ENCODE results near the gene NFIA.
"Not testable (repeated sequence)": the region's sequence is repeated elsewhere in the genome, so short reads cannot be mapped to it uniquely, and the experiment has no call there.

The NFIA gene

DNA sequence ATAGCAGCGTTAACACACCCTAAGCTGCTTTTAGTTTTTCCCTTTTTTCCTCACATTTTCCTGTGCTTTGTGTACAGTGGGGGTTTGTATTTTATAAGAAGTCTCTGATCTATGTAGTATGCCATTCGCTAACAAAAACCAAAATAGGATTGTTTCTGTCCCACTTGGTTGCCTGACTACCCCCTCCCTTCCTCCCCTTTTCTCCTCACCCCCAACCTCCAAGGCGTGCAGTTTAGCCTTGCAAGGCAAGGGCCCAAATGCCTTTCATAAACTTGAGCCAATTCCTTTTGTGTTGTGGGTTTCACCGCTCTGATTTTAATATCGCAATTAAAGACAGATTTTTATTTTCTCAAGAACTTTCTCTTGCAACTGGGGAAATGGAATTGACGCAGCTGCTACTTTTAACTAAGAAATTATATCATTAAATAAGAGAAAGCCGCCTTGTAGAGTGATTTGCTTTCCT, 365.6 kb downstream of the NFIA start:
- DNase-seq, result no peak

DNA sequence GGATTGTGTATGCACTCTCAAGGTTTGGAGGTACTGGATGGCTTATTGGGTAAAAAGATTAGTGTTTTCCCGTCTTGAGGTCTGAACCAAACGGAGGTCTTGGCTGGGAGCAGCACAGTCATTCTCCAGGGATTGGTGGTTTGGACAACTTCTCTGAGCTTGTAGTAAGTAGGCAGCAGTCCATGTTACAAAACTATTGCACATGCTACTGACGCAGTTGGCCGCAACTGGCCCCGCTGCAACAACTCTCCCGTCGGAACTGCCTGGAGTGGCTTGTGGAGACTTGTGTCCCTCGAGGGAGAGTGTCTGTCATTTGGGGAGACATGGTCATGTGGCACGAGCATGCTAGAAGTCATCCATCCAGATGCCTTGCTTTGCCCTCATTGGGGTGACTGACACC, 366.6 kb downstream of the NFIA start:
- DNase-seq, result no peak

DNA sequence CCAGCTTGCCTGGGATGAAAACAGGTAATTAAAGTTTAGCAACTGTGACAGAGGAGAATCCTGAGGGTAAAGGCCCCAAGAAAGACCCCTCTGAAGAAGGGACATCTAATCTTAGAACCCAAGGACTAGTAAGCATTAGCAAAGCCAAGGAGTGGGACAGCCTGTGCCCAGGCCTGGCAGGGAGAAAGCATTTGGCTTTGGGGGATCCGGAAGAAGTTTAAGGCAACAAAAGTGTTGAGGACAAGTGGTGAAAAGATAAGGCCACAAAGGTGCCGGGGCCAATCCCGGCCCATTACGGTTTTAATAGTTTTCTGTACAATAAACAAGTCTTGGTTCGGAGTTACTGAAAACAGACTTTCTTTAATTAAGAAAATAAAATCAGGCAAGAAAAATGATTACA, 367.0 kb downstream of the NFIA start:
- no peak for DNase-seq

DNA sequence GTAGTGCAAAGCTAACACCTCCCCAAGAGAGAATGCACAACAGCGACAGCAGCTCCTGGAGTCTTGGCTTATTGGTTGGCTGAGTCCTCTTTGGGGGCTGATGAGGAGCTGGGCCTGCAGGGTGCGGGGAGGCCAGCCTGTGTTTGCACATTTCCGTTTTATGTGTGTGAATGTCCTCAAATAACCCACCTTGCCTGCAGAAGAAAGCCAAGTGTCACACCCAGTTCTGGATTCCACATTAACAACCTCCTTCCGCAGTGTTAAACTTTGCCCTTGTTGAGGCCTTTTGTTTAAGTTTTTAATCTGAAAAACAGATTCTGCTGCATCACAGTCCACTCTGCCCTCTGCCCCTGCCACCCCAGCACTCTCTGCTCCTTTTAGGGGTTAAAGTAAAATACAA, 368.1 kb downstream of the NFIA start:
- no peak for DNase-seq

DNA sequence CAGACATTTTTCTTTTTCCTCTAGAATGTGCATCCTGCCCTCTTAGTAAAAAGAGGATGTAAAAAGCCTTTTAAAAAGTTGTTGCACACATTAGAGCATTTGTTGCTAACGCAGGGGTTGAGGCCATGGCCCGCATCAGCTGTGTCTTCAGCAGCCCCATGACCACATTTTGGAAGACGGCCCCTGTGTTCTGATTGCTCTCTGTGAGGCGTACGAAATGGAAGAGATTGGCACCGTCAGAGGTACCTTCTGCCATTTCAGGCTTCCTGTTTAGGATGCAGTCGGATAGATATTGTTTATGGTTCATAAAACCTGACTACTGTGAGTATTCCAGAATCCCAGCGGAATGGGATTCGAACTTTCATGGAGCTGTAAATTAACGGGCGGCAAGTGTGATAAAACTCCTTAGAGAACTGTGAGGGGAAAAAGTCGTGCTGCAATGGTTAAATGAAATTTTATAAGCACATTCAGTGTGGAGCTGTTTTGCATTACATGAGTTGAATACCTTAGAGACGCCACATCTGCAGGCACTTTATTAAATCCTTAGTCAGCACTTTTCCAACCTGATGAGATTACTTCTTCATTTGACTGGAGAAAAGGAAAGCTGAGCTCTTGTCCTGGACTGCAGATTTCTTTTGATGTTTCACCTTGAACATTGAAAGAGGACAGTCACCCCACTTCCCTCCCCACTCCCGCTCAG, 368.7 kb downstream of the NFIA start:
- DNase-seq, result no peak

DNA sequence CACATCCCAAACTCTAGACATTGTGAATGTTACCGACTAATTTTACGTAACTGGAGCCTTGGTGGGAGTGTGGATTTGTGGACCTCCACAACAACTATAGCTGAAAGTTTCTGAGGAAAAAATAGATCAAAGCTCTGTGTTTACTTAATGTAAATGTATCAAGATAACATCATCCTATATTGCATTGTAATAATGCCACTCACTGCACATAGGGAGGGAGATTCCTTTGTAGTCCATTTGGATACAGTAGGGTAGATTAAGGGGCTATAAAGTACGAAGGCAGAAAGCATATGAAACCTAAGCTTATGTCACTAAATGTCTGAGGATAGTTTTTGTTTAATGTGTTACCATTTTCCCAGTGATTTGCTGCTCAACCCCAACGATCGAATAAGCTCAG, 369.2 kb downstream of the NFIA start:
- no peak for DNase-seq

DNA sequence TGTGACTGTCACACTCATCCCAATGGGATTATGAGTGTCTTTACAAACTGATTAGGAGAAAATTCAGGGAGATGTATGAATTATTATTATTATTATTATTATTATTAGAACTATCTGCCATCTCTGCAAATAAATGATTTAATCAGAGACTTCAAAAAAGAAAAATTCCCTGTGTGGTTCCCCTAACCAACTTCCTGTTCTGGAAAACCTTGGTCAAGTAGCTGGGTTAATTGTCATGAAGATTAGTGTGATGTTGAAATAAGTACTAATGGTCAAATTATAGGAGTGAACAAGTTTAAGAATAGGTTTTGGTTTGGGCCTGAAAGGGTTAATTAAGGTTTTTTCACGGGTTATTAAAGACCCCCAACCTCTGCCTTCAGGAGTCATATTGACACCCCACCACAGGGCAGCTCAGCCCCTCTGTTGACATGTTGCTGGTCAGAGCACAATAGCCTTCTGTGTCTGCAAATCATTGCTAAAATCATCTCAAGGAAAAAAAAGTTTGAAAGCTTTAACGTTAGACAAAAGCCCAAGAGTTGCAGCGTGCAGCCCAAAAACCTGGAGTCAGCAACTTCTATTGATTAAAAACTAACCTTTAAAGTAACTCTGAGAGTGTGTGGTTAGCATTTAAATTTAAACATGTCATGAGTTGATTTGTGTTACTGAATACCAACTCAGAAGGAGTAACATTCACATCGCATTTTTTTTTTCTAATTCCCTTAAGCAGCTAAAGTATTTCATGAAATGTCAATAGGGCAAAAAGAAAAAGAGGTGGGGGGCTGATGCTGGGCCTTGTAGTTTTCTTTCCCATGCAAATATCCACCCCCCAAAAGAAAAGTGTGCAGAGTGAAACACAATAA, 370.0 kb downstream of the NFIA start:
- no peak for DNase-seq

DNA sequence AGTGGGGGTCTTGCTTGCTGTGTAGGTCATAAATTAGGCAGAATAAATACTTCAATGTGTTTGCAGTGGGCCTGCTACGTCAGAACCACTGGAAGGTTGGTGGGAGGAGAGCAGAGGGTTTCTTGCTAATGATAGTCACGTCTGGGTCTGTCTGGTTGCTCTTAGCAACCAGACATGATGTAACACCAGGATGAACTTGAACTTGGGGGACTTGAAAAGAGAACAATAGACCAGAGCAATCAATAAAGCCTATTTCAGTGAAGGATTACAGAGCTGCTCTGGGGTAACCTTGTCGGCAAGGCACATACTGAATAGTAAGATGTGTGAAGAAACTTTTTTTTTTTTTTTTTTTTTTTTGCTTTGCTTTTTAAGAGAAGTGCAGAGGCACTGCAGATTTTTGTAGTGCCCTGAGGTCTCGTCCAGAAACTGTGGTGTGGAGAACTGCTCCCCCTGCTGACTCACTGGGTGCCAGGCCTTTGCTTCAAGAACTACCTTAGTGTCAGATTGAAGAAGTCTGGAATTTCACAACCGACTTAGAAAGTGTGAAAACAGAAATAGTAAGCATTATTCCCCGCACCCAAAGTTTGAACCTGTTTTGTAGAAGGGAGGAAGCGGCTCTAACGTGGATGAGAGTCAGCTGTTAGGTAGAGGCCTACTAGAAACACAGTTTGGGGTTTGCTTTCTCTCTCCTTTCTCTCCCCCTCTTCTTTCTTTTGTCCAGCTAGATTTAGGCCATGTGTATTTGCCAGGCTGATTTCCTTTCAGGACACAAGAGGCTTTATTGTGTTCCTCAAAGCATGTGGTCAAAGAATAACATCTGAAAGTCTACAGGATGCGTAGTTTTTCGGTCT, 371.0 kb downstream of the NFIA start:
- peak; percentile 74 to 81 for DNase-seq

DNA sequence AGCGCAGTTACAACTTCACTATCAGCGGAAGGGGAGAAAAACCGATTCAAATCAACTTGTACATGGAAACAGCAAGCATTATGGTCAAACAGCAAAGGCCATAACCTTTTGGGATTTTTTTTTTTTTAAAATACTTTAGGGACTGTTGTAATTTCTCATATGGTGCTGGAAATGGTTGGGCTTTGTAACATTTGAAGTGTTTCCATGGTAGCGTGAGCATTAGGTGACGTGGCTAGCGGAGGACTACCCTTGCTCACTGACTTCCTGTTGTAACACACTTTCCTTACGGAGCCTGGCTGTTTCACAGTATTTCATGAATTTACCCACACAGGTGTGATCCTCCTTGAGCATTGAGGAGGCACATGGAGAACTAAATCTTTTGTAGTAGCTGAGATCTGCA, 373.0 kb downstream of the NFIA start:
- no peak for DNase-seq

DNA sequence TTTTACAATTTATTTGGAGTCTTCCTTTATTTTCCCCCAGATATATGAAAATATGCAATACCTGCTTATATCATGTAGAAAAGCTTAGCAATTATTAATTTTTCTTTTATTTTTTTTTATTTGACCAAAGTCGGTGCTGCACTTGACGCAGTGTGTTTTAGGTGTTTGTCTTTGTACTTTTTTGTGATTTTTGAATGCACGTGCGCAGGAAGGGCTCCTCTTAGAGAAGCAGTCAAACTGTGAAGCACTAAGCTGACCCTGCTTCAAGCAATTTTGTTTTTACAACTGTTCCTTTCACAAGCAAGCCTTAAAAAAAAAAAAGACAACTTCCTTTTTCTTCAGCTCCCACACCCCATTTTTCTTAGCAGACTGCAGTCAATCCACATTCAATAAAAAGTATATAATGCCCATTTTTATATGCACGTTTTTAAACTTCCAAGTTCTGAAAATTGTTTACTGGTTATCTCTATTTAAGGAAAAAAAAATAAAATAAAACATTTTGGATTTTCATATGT, 375.2 kb downstream of the NFIA start:
- no peak for DNase-seq

DNA sequence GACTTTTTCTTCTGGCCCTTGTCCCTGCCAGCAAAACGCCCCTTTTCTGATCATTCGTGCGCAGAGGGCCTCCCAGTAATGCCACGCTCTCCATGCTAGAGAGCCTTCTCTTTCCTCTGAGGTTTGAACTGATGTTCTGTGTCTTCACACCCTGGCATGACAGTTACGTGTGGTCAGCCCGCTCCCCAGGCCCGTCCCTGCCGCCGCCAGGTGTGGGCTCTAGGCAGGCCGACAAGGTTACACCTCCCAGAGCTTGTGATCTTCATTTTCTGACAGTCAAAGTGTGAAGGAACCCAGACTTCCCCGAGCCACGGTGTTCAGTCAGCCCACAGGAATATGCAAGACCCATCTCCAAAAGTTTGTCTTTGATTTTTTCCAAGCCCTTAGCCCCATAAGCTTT, 377.0 kb downstream of the NFIA start:
- DNase-seq, result no peak

DNA sequence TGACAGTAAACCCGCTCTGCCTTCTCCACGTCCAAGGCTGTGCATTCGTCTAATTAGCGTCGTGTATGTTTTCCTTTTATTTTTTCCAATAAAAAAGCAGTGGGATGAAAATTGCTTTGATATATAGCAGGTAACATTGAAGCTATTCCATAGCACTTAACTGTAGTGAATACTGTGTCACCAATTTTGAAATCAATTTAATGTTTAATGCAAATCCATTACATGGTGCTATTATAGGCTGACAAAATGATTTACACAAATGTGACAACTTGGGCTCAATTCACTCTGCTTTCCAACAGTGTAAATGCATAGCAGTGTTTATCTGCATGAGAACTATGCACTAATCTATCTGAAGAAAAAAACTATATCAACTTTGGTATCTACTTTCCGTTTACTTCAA, 377.8 kb downstream of the NFIA start:
- no peak for DNase-seq

DNA sequence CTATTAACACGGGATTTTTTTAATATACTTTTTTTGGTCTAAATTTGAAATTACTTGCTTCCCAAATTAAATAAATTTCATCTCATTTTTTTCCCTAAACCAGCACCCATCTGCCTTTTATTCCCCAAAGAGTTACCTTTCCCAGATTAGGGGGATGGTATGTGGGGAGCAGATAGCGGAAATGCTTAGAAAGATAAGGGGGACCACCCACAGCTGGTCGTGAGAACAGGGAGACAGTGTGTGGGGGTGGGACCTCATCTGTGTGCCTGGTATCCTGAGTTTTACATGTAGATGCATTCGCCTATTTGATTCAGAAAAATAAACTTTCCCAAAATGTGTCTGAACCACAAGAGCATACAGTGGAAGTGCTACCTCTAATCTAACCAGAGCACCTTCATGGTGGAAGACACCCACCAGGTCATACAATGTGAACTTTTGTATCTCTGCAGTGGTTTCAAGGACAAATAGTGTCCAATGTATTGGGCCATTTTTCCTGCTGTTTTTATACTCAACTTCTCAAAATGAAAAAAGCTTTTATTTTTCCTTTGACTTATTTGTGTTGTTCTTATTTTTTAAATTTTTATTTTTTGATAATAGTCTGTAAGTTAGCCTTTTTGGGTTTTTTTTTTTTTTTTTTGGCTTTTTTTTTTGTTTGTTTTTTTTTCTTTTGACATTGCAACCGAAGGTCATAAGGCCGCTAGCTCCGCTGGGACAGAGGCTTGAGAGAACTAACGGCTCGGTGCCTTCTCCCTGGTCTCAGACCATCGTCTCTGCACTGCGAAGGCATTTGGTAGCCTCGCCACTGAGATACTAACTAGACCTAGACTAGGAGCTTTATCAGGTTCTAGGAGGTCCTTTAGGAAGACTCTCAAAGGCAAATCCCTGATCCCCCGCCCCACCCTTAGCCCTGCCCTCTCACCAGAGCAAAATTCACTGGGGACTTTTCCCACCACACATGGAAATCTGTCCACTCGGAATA, 379.3 kb downstream of the NFIA start:
- DNase-seq, result no peak

DNA sequence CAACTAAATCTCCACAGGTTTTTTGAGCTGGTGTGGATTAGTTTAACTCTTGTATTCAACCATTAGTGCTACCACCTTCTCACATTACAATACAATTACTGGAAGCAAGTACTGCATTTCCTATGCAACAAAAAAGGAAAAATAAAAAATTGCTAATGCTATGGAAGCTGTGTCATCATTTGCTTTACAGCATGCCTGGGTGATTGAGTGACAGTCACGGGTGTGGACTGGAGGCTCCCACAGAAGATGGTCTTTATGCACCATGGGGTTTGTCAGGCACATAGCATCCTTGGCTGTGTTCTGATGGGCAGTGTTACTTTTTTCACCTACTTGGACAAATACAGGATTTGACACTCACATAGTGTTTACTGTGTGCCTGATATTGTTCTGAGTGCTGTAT, 380.3 kb downstream of the NFIA start:
- DNase-seq, result no peak

DNA sequence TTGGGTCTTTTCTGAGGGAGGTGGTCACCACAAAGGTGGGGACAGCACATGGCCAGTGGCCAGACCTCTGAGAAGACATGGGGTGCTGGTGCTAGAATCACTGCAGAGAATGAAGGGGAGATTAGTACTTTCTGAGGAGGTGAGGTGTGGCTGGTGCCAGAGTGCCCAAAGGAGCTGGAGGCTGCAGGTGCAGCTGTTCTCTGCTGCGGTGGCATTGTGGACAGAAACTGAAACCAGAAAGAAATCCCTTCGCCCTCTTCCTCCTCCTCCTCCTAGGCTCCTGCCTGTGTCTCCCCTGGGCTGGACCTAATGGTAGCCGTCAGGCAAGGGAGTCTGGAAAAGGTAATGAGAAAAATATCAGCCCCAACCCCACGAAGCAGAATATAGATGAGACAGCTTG, 380.9 kb downstream of the NFIA start:
- no peak for DNase-seq

DNA sequence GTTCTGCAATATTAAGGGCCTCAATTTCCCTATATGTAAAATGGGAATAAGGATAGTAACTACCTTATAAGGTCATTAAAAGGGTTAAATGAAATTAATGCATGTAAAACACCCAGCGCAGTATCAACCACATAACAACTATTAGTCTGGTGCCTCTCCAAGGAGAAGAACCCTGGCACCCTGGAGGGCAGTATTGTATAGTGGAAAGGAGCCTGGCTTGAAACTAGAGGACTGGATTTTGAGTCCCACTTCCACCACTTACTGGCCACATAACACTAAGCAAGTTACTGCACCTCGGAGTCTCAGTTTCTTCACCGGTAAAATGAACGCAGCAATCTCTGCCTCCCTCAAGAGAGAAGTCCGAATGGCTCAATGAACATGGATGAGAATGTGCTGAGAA, 385.5 kb downstream of the NFIA start:
- not testable (repeated sequence) for DNase-seq

DNA sequence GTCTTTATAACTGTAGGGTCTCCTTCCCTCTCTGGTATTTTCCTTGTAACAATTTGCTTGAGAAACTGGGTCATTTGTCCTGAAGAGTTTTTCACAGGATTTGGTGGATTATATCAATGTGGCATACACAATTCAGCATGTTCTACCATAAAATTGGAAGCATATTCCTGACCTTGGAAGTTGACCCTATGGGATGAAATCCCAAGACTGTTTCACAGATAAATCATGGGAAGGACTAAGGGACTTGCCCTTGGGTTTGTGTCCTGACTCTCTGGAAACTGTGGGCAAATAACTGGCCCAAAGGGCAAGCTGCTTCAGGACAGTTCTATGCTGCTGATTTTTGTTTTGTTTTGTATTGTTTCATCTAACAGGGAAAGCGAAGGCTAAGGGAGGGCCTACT, 387.0 kb downstream of the NFIA start:
- no peak for DNase-seq

DNA sequence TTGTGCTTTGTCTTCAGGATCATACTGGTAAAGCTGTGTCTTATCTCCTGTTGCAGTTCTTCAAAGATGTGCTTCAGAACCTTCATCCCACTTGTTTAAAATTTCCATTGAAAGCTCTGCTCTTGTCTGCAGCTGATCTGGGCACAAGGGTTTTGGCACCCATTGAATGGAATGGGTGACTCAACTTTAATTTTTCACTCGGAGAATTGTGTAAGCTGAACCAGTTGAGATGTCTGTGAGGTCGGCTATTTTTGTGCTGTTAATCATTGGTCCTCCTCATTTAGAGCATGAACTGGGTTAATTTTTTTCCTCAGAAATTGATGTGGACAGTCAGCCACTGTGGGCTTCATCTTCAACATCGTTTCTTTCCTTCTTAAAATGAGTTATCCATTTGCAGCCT, 390.5 kb downstream of the NFIA start:
- no peak for DNase-seq

DNA sequence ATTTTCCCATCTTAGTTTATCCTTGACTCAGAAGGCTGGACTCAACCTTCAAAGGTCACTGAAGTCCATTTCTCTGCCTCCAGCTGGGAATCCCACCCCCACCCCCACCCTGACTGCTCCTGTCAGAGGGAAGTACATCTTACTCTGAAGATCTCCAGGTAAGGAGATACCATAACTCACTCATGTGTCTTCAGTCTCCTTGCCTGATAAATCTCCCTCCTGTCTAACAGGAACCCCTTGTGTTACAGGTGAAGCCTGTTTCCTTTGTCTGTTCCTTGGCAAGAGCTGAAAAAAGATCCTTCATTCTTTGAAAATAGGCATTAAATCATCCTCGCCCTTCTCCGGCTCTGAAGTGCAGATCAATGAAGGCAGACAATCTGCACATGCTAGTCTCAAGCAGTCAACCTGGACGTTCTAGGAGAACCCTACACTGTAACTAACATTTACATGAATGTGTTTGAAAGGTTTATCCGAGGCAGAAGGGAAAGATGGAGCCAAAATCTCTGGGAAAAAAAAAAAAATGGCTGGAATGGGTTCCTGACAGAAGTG, 392.0 kb downstream of the NFIA start:
- DNase-seq, result no peak

DNA sequence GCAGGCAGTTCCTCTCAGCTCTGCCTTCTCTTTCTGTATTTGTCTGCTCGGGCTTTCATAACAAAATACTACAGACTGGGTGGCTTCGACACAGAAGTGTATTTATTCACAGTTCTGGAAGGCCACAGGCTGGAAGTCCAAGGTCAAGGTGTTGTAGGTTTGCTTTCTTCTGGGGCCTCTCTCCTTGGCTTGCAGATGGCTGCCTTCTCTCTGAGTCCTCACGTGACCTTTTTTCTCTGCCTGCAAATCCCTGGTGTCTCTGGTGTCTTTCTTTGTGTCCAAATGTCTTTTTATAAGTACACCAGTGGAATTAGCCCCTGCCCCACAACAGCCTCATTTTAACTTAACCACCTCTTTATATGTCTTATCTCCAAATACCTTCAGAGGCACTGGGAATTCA, 392.6 kb downstream of the NFIA start:
- no peak for DNase-seq

DNA sequence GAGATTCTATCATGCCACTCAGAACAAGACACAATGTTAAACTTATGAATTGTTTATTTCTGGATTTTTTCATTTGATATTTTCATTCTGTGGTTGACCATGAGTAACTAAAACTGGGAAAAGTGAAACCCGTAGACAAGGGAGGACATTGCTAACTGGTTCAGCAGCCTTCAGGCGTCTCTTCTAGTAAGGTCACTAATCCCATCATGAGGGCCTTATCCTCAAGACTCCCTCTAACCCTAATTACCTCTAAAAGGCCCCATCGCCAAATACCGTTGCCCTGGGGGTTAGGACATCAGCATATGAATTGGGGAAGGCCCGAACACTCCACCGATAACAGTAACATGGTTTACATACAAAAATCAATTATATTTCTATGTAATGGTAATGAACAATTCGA, 394.9 kb downstream of the NFIA start:
- no peak for DNase-seq

Data from AML-193 (cell line).